GM12875 (cell line): ENCODE results near the gene PLXNB3.

Experiments
- H3K4me3 ChIP-seq: one replicate; pipeline ENCODE4 v1.5.1; 2011; ENCODE audit warnings: low read depth, low read length, control low read depth
- TF ChIP-seq, protein P1 (sequence below): IDR thresholded peaks from 2 replicates; pipeline ENCODE4 v1.5.1; 2011; ENCODE audit warnings: low read depth, mild to moderate bottlenecking, control low read depth, inconsistent platforms, low read length, moderate library complexity, borderline replicate concordance; ENCODE audit not compliant: insufficient read depth

Gene PLXNB3

DNA sequence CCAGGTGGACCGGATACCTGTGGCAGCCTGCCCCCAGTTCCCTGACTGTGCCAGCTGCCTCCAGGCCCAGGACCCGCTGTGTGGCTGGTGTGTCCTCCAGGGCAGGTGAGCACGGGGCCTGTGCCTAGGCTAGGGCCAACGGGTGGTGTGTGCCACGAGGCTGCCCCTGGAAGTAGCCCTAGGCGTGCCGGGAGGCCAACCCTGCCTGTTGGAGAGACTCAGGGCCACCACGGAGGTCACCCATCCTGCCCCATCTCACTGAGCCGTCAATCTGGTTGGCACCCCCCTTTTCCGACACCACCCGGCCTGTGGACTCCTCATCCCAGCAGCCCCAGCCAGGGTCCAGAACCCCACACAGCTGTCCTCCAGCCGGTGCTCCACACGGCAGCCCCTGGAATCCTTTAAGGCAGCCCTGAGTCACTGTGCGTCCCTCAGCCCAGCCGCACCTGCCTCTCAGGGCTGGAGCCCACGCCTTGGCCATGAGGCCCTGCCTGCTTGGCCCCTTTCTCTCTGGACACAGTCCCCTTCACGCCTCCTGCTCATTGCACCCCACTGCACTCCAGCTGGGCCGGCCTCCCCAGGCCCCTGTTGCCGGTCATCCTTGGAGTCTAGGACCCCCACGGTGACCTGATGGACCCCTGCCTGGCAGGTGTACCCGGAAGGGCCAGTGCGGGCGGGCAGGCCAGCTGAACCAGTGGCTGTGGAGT, 5.3 kb downstream of the PLXNB3 start:
- no peak overlapping the region for H3K4me3 ChIP-seq
- TF ChIP-seq, protein P1, sequence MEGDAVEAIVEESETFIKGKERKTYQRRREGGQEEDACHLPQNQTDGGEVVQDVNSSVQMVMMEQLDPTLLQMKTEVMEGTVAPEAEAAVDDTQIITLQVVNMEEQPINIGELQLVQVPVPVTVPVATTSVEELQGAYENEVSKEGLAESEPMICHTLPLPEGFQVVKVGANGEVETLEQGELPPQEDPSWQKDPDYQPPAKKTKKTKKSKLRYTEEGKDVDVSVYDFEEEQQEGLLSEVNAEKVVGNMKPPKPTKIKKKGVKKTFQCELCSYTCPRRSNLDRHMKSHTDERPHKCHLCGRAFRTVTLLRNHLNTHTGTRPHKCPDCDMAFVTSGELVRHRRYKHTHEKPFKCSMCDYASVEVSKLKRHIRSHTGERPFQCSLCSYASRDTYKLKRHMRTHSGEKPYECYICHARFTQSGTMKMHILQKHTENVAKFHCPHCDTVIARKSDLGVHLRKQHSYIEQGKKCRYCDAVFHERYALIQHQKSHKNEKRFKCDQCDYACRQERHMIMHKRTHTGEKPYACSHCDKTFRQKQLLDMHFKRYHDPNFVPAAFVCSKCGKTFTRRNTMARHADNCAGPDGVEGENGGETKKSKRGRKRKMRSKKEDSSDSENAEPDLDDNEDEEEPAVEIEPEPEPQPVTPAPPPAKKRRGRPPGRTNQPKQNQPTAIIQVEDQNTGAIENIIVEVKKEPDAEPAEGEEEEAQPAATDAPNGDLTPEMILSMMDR = no peak

GRCh38 chrX:153769865-153770600, 6.0 kb downstream of the PLXNB3 start:
- TF ChIP-seq, protein P1 = no peak
- no peak overlapping the region for H3K4me3 ChIP-seq

DNA sequence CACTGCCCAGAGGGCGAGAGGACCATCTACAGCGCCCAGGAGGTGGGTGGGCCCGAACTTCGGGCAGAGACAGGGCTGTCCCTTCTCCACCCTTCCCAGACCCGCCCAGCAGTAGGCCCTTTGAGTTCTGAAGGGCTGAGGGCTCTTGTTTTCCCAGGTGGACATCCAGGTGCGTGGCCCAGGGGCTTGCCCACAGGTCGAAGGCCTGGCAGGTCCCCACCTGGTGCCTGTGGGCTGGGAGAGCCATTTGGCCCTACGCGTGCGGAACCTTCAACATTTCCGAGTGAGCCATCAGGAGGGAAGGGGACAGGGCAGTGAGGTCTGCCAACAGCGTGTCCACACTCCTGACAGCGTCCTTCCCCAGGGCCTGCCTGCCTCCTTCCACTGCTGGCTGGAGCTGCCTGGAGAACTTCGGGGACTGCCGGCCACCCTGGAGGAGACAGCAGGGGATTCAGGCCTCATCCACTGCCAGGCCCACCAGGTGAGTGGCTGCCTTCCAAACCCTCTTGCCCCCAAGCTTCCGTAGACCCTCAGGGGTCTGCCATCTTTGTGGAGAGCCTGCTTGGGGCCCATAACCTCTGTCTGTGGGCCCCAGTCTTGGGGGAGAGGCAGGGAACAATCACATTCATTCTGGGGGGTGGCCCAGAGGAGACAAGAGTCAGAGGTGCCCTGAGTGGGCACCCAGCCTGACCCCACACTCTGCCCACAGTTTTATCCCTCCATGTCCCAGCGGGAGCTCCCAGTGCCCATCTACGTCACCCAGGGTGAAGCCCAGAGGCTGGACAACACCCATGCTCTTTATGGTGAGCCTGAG, 6.8 kb downstream of the PLXNB3 start:
- no peak overlapping the region for H3K4me3 ChIP-seq
- TF ChIP-seq, protein P1 = no peak

DNA sequence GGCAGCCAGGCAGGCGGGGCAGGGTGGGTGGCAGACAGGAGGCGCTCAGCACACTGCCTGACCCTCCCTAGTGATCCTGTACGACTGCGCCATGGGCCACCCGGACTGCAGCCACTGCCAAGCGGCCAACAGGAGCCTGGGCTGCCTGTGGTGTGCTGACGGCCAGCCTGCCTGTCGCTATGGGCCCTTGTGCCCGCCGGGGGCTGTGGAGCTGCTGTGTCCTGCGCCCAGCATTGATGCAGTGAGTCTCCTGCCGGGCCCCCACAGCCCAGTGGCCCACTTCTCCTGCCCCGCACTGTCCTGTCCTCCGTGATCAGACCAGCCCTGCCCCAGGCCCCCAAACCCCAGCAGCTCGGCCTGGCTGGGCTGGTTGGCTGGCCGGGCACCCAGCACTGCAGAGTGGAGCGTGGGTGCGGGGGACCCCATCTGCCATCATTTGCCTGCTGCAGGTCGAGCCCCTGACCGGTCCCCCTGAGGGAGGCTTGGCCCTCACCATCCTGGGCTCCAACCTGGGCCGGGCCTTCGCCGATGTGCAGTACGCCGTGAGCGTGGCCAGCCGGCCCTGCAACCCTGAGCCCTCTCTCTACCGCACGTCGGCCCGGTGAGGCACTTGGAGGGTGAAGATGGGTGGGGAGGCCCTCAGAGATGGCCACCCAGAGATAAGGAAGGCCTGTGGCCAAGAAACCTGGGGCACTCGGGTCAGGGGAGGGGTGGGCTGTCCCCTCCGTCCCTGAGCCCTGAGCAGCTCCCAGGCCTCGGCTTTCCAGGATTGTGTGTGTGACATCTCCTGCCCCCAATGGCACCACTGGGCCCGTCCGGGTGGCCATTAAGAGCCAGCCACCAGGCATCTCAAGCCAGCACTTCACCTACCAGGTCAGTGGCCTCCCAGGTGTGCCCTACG, 7.6 kb downstream of the PLXNB3 start:
- TF ChIP-seq, protein P1 = no peak
- H3K4me3 ChIP-seq = no peak overlapping the region

- H3K4me3 ChIP-seq = no peak overlapping the region
- TF ChIP-seq, protein P1 = no peak
Observed at GRCh38 chrX:153772316-153773217, 8.5 kb downstream of the PLXNB3 start.
